HEK293 (cell line): ENCODE data around the gene SRSF2.

Experiments used
- CTCF ChIA-PET: fragments of 350-600 bp; formaldehyde crosslinking; extraction: SDS; loops from one replicate; lab custom pipeline; 2021; ENCODE audit warnings: antibody characterized with exemption; lab: Yijun Ruan, JAX
- POLR2A ChIA-PET: fragments of 300-600 bp; formaldehyde crosslinking; extraction: SDS; loops from one replicate; lab custom pipeline; 2020; ENCODE audit warnings: antibody characterized with exemption, inconsistent platforms; lab: Yijun Ruan, JAX
- H3K27ac ChIP-seq: fragments of 200-500 bp; sonication (Bioruptor generic); 2 replicates; pipeline ENCODE4 v1.5.1; 2014; ENCODE audit warnings: low read depth, low read length, control low read depth, inconsistent platforms; ENCODE audit errors: extremely low read depth
- H3K36me3 ChIP-seq, 2 experiments: fragments of 200-500 bp in 1 of 2; sonication (Bioruptor generic) in 1 of 2; 1 replicate in 1 of 2; 2 replicates in 1 of 2; pipeline ENCODE4 v1.5.1; 2014 to 2017; ENCODE audit warnings: inconsistent platforms in 2 of 2, low read length in 2 of 2; ENCODE audit not compliant: control insufficient read depth in 2 of 2, insufficient read depth in 1 of 2
- H3K4me1 ChIP-seq: fragments of 200-500 bp; sonication (Bioruptor generic); 2 replicates; pipeline ENCODE4 v1.5.1; 2014; ENCODE audit warnings: mild to moderate bottlenecking, low read length, inconsistent platforms; ENCODE audit not compliant: control insufficient read depth, insufficient read depth
- H3K4me3 ChIP-seq: 2 replicates; pipeline ENCODE4 v1.5.1; 2011; ENCODE audit warnings: low read depth, mild to moderate bottlenecking, control low read depth, low read length, moderate library complexity
- H3K9me3 ChIP-seq: fragments of 200-500 bp; sonication (Bioruptor generic); 2 replicates; pipeline ENCODE4 v1.5.1; 2014; ENCODE audit warnings: low read depth, low read length, inconsistent platforms; ENCODE audit not compliant: control insufficient read depth, insufficient read depth
- HOXC10 ChIP-seq: sonication (generic); formaldehyde crosslinking; IDR thresholded peaks from 2 replicates; pipeline ENCODE4 v1.8.1; 2023; ENCODE audit warnings: mild to moderate bottlenecking, missing genetic modification reagents
- KLF16 ChIP-seq: fragments of 450-650 bp; formaldehyde crosslinking; IDR thresholded peaks from 2 replicates; pipeline ENCODE4 v1.5.1; 2017; ENCODE audit warnings: missing biosample characterization, missing genetic modification characterization
- MEIS1 ChIP-seq: sonication (generic); formaldehyde crosslinking; IDR thresholded peaks from 2 replicates; pipeline ENCODE4 v1.8.1; 2022; ENCODE audit warnings: missing genetic modification reagents, mild to moderate bottlenecking, borderline replicate concordance
- MYNN ChIP-seq: fragments of 450-650 bp; formaldehyde crosslinking; IDR thresholded peaks from 2 replicates; pipeline ENCODE4 v1.5.1; 2016; ENCODE audit warnings: missing biosample characterization, missing genetic modification characterization, borderline replicate concordance
- OSR2 ChIP-seq: fragments of 450-650 bp; formaldehyde crosslinking; IDR thresholded peaks from 2 replicates; pipeline ENCODE4 v1.5.1; 2016; ENCODE audit warnings: missing biosample characterization, missing genetic modification characterization
- PRDM1 ChIP-seq: fragments of 450-650 bp; formaldehyde crosslinking; IDR thresholded peaks from 2 replicates; pipeline ENCODE4; 2016; ENCODE audit warnings: missing biosample characterization, missing genetic modification characterization
- TCF7L2 ChIP-seq: IDR thresholded peaks from 2 replicates; pipeline ENCODE4 v1.6.1; 2011; ENCODE audit warnings: low read depth, mild to moderate bottlenecking, inconsistent platforms, low read length, moderate library complexity, borderline replicate concordance
- ZBTB17 ChIP-seq: fragments of 450-650 bp; formaldehyde crosslinking; IDR thresholded peaks from 2 replicates; pipeline ENCODE4 v1.5.1; 2016; ENCODE audit warnings: missing biosample characterization, missing genetic modification characterization
- ZBTB8A ChIP-seq: fragments of 450-650 bp; formaldehyde crosslinking; IDR thresholded peaks from 2 replicates; pipeline ENCODE4 v1.5.1; 2016; ENCODE audit warnings: missing biosample characterization, missing genetic modification characterization
- ZNF174 ChIP-seq: fragments of 450-650 bp; formaldehyde crosslinking; IDR thresholded peaks from 2 replicates; pipeline ENCODE4 v1.5.0; 2017; ENCODE audit warnings: missing biosample characterization, mild to moderate bottlenecking, missing genetic modification characterization
- ZNF2 ChIP-seq: fragments of 450-650 bp; formaldehyde crosslinking; IDR thresholded peaks from 2 replicates; pipeline ENCODE4 v1.5.1; 2016; ENCODE audit warnings: missing biosample characterization, missing genetic modification characterization
- ZNF248 ChIP-seq: fragments of 450-650 bp; formaldehyde crosslinking; IDR thresholded peaks from 2 replicates; pipeline ENCODE4 v1.5.1; 2017; ENCODE audit warnings: missing biosample characterization, missing genetic modification characterization
- ZNF335 ChIP-seq: fragments of 450-650 bp; formaldehyde crosslinking; conservative IDR thresholded peaks from 2 replicates; pipeline ENCODE4 v1.5.1; 2016; ENCODE audit warnings: missing biosample characterization, missing genetic modification characterization
- ZNF350 ChIP-seq: fragments of 450-650 bp; formaldehyde crosslinking; IDR thresholded peaks from 2 replicates; pipeline ENCODE4 v1.5.0; 2017; ENCODE audit warnings: missing biosample characterization, mild to moderate bottlenecking, missing genetic modification characterization
- ZNF501 ChIP-seq: fragments of 450-650 bp; formaldehyde crosslinking; IDR thresholded peaks from 2 replicates; pipeline ENCODE4 v1.5.1; 2016; ENCODE audit warnings: missing biosample characterization, missing genetic modification characterization
- ZNF654 ChIP-seq: fragments of 450-650 bp; formaldehyde crosslinking; IDR thresholded peaks from 2 replicates; pipeline ENCODE4 v1.5.1; 2016; ENCODE audit warnings: low read depth, missing biosample characterization, missing genetic modification characterization
- ZNF658 ChIP-seq: fragments of 450-650 bp; formaldehyde crosslinking; IDR thresholded peaks from 2 replicates; pipeline ENCODE4; 2016; ENCODE audit warnings: missing biosample characterization, missing genetic modification characterization
- ZNF670 ChIP-seq: fragments of 450-650 bp; formaldehyde crosslinking; IDR thresholded peaks from 2 replicates; pipeline ENCODE4 v1.5.1; 2016; ENCODE audit warnings: missing biosample characterization, missing genetic modification characterization, low read depth
- TF ChIP-seq, protein P1 (sequence below): fragments of 450-650 bp; formaldehyde crosslinking; IDR thresholded peaks from 2 replicates; pipeline ENCODE4 v1.5.1; 2016; ENCODE audit warnings: missing biosample characterization, missing genetic modification characterization
- TF ChIP-seq, protein P2 (sequence below): fragments of 450-650 bp; formaldehyde crosslinking; IDR thresholded peaks from 2 replicates; pipeline ENCODE4 v1.5.1; 2016; ENCODE audit warnings: missing biosample characterization, missing genetic modification characterization
- TF ChIP-seq, protein P3 (sequence below): fragments of 450-650 bp; formaldehyde crosslinking; IDR thresholded peaks from 2 replicates; pipeline ENCODE4 v1.5.1; 2016; ENCODE audit warnings: missing biosample characterization, missing genetic modification characterization

Gene SRSF2

DNA sequence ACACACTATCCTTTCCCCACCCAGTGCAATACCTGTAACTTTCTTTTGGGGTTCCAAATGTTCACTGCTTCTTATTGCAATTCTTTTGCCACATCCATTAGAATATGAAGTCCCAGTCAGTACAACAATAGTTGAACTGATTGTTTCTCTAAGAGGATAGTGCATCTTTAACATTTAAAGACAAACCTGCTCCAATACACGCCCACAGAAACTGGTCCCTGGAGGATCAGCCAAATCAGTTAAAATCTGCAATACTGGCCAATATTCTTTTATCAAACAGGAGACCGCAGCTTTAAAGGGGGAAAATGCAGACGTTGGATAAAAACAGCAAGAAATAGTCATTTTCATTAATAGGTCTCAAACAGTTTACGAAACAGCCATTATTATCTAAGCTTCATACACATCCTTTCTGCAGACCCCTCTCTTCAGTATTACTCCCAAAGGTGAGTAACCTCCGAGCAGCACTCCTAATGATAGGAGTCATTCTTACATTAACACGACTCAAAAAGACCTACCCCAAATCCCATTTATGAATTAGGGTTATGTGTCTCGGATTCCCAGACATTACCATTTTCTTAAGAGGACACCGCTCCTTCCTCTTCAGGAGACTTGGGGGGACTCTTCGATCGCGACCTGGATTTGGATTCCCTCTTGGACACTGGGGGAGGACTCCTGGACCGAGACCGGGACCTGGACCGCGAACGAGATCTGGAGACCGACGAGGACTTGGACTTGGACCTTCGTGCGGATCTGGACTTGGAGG lies 1.4 kb downstream of the SRSF2 start (continued):
- TF ChIP-seq, protein P1, sequence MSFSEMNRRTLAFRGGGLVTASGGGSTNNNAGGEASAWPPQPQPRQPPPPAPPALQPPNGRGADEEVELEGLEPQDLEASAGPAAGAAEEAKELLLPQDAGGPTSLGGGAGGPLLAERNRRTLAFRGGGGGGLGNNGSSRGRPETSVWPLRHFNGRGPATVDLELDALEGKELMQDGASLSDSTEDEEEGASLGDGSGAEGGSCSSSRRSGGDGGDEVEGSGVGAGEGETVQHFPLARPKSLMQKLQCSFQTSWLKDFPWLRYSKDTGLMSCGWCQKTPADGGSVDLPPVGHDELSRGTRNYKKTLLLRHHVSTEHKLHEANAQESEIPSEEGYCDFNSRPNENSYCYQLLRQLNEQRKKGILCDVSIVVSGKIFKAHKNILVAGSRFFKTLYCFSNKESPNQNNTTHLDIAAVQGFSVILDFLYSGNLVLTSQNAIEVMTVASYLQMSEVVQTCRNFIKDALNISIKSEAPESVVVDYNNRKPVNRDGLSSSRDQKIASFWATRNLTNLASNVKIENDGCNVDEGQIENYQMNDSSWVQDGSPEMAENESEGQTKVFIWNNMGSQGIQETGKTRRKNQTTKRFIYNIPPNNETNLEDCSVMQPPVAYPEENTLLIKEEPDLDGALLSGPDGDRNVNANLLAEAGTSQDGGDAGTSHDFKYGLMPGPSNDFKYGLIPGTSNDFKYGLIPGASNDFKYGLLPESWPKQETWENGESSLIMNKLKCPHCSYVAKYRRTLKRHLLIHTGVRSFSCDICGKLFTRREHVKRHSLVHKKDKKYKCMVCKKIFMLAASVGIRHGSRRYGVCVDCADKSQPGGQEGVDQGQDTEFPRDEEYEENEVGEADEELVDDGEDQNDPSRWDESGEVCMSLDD (tag by site-specific recombination) = no peak
- TF ChIP-seq HOXC10 (CRISPR knock-in tag) = no peak
- no peak for TF ChIP-seq ZNF670
- TF ChIP-seq MEIS1 (CRISPR knock-in tag) = no peak
- TF ChIP-seq ZNF174 (tag by site-specific recombination) = no peak
- TF ChIP-seq, protein P2, sequence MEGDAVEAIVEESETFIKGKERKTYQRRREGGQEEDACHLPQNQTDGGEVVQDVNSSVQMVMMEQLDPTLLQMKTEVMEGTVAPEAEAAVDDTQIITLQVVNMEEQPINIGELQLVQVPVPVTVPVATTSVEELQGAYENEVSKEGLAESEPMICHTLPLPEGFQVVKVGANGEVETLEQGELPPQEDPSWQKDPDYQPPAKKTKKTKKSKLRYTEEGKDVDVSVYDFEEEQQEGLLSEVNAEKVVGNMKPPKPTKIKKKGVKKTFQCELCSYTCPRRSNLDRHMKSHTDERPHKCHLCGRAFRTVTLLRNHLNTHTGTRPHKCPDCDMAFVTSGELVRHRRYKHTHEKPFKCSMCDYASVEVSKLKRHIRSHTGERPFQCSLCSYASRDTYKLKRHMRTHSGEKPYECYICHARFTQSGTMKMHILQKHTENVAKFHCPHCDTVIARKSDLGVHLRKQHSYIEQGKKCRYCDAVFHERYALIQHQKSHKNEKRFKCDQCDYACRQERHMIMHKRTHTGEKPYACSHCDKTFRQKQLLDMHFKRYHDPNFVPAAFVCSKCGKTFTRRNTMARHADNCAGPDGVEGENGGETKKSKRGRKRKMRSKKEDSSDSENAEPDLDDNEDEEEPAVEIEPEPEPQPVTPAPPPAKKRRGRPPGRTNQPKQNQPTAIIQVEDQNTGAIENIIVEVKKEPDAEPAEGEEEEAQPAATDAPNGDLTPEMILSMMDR (tag by site-specific recombination) = no peak
- no peak for TF ChIP-seq KLF16 (tag by site-specific recombination)
- no peak for TF ChIP-seq ZNF654 (tag by site-specific recombination)
- TF ChIP-seq ZNF501 (tag by site-specific recombination) = peak; percentile 72
- TF ChIP-seq, all 188 proteins: peak for 9

DNA sequence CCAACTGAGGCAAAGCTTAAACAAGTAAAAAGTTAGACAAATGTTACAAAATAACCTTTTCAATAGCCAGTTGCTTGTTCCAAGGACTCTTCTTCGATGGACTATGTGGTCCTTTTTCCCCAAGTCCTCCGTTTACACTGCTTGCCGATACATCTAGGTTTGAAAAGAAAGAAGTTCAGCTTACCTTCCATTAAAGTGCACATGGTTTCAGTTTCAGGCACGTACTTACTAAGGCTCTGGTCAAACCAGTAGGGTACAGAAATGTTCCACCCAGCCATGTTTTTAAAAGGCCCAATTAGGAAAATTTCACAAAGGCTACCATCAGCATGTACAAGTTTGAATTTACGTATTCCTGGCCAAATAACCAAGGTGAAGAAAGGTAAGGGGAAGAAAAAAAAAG lies 2.1 kb downstream of the SRSF2 start:
- TF ChIP-seq, protein P3, sequence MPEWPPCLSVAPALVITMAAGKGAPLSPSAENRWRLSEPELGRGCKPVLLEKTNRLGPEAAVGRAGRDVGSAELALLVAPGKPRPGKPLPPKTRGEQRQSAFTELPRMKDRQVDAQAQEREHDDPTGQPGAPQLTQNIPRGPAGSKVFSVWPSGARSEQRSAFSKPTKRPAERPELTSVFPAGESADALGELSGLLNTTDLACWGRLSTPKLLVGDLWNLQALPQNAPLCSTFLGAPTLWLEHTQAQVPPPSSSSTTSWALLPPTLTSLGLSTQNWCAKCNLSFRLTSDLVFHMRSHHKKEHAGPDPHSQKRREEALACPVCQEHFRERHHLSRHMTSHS (tag by site-specific recombination) = no peak
- no peak for TF ChIP-seq ZNF350
- no peak for TF ChIP-seq ZNF658 (tag by site-specific recombination)
- TF ChIP-seq PRDM1 (tag by site-specific recombination) = 0 out of 2 replicates have a peak, but pooled peaks have one; percentile 4
- no peak for TF ChIP-seq TCF7L2
- TF ChIP-seq ZNF248 (tag by site-specific recombination) = no peak
- no peak for TF ChIP-seq ZBTB17 (tag by site-specific recombination)
- TF ChIP-seq OSR2 (tag by site-specific recombination) = no peak
- peak; percentile 68; the same call in 1 of the 2 replicates for TF ChIP-seq ZNF2
- no peak for TF ChIP-seq MYNN (tag by site-specific recombination)
- TF ChIP-seq ZBTB8A (tag by site-specific recombination) = no peak
- TF ChIP-seq ZNF335 = no peak
- no peaks in the 10 kb centered on the region for H3K9me3 ChIP-seq
- POLR2A ChIA-PET = interaction anchor here (0.7 to 4.8 kb wide), 4 partner anchors 9 to 18 kb away, joined by 3 to 68 read pairs (median 6); partner anchors contain the start of genes JMJD6 and METTL23
- peaks cover 40 to 59% of the 10 kb centered on the region in 2 experiments for H3K36me3 ChIP-seq
- peak overlapping the region; percentile 11; the same call in 1 of the 2 replicates for H3K27ac ChIP-seq
- peak overlapping the region; percentile 67 for H3K4me3 ChIP-seq
- peaks cover 15% of the 10 kb centered on the region for H3K4me1 ChIP-seq
- CTCF ChIA-PET = interaction anchor here (0.6 to 2.0 kb wide), 6 partner anchors 8 to 234 kb away, joined by 3 to 6 read pairs (median 4); partner anchors contain the start of genes JMJD6 and METTL23
